GM06990 (cell line): ENCODE results near the gene PANX2.

Experiments used
- DNase-seq: peaks from one replicate; pipeline ENCODE4 v3.0.0-alpha.2; 2011; ENCODE audit not compliant: insufficient read length; ENCODE audit errors: extremely low read depth
- H3K27me3 ChIP-seq: replicated peaks from 2 replicates; pipeline ENCODE4 v1.6.0; 2011; ENCODE audit warnings: low read length; ENCODE audit not compliant: control insufficient read depth, insufficient read depth
- H3K36me3 ChIP-seq: 2 replicates; pipeline ENCODE4 v1.5.1; 2011; ENCODE audit warnings: low read length; ENCODE audit not compliant: control insufficient read depth, insufficient read depth
- H3K4me3 ChIP-seq: replicated peaks from 2 replicates; pipeline ENCODE4 v1.5.1; 2011; ENCODE audit warnings: low read depth, mild to moderate bottlenecking, control low read depth, low read length
- CTCF ChIP-seq: IDR thresholded peaks from 2 replicates; pipeline ENCODE4 v1.5.1; 2011; ENCODE audit warnings: low read length, control low read depth, mild to moderate bottlenecking, inconsistent platforms; ENCODE audit not compliant: insufficient read depth, poor library complexity, severe bottlenecking

PANX2 gene

GRCh38 chr22:50175921-50176849 lies 5.7 kb downstream of the PANX2 start:
- DNase-seq, result peak; percentile 22
- Histone ChIP-seq H3K36me3 (no peaks in the 10 kb centered on the region), H3K4me3 (no peak overlapping the region), H3K27me3 (no peaks in the 10 kb centered on the region)
- TF ChIP-seq CTCF, result no peak

- no peak overlapping the region for H3K4me3 ChIP-seq
- no peaks in the 10 kb centered on the region for H3K36me3 ChIP-seq
- peak; percentile 24 for DNase-seq
- H3K27me3 ChIP-seq, result no peaks in the 10 kb centered on the region
- TF ChIP-seq CTCF, result no peak
Measured at GRCh38 chr22:50176850-50177536, 6.5 kb downstream of the PANX2 start.

GRCh38 chr22:50177537-50178470 lies 7.3 kb downstream of the PANX2 start:
- no peak for TF ChIP-seq CTCF

GRCh38 chr22:50178471-50178864 lies 7.9 kb downstream of the PANX2 start:
- DNase-seq, result no peak
- TF ChIP-seq CTCF, result no peak
- Histone ChIP-seq H3K36me3 (no peaks in the 10 kb centered on the region), H3K27me3 (no peaks in the 10 kb centered on the region), H3K4me3 (no peak overlapping the region)

More at GRCh38 chr22:50177537-50178470, 7.3 kb downstream of the PANX2 start:
- H3K27me3 ChIP-seq, result no peaks in the 10 kb centered on the region
- H3K36me3 ChIP-seq, result no peaks in the 10 kb centered on the region
- DNase-seq, result peak; percentile 13
- H3K4me3 ChIP-seq, result no peak overlapping the region
